Activated CD4-positive, alpha-beta T cell treated with anti-CD3 and anti-CD28 coated beads for 36 hours (primary cell): ENCODE measurements around the gene ITPK1. TPM values are rescaled to one million over a fixed set of nuclear protein-coding genes. Genes with fewer than 3 reads are reported as not detected.
A peak's percentile ranks its signal among the peaks of the same experiment; 100 is the strongest.

ENCODE experiments used
- ATAC-seq: fragments of 200-7000 bp; cut with Tn5 transposase; one replicate; pipeline ENCODE4 v1.10.0; 2021; ENCODE audit warnings: mild to moderate bottlenecking, moderate library complexity
- CTCF ChIA-PET: fragments of 350-600 bp; sonication (Branson Sonifier 250); formaldehyde crosslinking; loops from one replicate; lab custom pipeline; 2021; ENCODE audit warnings: antibody characterized with exemption; lab: Charles Lee
- POLR2A ChIA-PET: fragments of 350-600 bp; sonication (Branson Sonifier 250); formaldehyde crosslinking; loops from one replicate; lab custom pipeline; 2021; ENCODE audit warnings: antibody characterized with exemption, inconsistent platforms; lab: Charles Lee
- DNase-seq: peaks from one replicate; pipeline ENCODE4 v3.0.0-alpha.2; 2020
- H3K27ac Mint-ChIP-seq: one replicate; pipeline ENCODE4 v1.8.0; 2021; ENCODE audit warnings: mixed read lengths
- H3K27me3 Mint-ChIP-seq: one replicate; pipeline ENCODE4 v1.8.0; 2021; ENCODE audit warnings: mixed read lengths
- H3K36me3 Mint-ChIP-seq: one replicate; pipeline ENCODE4 v1.8.0; 2021; ENCODE audit warnings: low read depth, mixed read lengths
- H3K4me1 Mint-ChIP-seq: one replicate; pipeline ENCODE4 v1.8.0; 2021; ENCODE audit warnings: mixed read lengths
- H3K4me3 Mint-ChIP-seq: one replicate; pipeline ENCODE4 v1.8.0; 2021; ENCODE audit warnings: mild to moderate bottlenecking, moderate library complexity, mixed read lengths
- H3K9me3 Mint-ChIP-seq: one replicate; pipeline ENCODE4 v1.8.0; 2021; ENCODE audit warnings: low read depth, mixed read lengths
- intact Hi-C, 2 experiments: fragments of 100-400 bp; cut with DNase I in 1 of 2; cut with micrococcal nuclease in 1 of 2; formaldehyde crosslinking; loops; one replicate each; pipeline versions ENCODE4 v1.14.2 to v1.15.1; 2022 to 2024; cut with DNase I, micrococcal nuclease
- total RNA-seq, 2 experiments: library from RNA; stranded (reverse); gene quantifications; one replicate each; pipeline ENCODE4 v1.2.3, GENCODE V29; 2021

ITPK1 gene
- total RNA-seq, 2 experiments from 2014 or later = 31.0 to 35.5 TPM

DNA sequence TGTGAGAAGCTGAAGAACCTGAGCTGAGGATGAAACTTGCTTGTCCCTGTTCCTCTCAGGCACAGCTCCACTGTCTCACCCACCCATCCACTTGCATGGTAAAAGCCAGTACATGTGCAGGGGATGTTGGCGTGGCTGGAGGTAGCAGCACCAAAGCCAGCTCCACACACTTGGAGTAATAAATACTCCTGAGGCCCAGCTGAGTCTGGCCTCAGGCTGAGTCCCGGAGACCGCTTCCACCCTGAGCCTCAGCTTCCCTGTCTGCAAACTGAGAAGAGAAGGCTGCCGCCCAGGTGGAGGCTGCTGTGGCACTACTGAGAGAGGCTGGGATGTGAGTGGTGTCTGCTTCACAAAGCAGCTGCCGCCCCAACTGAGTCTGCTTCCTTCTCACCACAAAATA, 173.6 kb downstream of the ITPK1 start:
- intact Hi-C loops = no loop called here
- no peaks in the 10 kb centered on the region for H3K27me3 Mint-ChIP-seq
- H3K9me3 Mint-ChIP-seq = no peaks in the 10 kb centered on the region
- CTCF ChIA-PET = interaction anchor here (1.1 to 1.4 kb wide), 2 partner anchors 11 to 13 kb away, joined by 3 read pairs; no protein-coding TSS in a partner anchor
- no peak for ATAC-seq
- peaks cover 2% of the 10 kb centered on the region for H3K36me3 Mint-ChIP-seq
- no peak overlapping the region for H3K27ac Mint-ChIP-seq
- POLR2A ChIA-PET = no interaction called here
- H3K4me1 Mint-ChIP-seq = no peaks in the 10 kb centered on the region
- no peak overlapping the region for H3K4me3 Mint-ChIP-seq
- DNase-seq = no peak

- DNase-seq = no peak
- Mint-ChIP-seq H3K27ac (no peak overlapping the region), H3K36me3 (peaks cover 2% of the 10 kb centered on the region), H3K4me3 (no peak overlapping the region), H3K9me3 (no peaks in the 10 kb centered on the region), H3K27me3 (no peaks in the 10 kb centered on the region), H3K4me1 (no peaks in the 10 kb centered on the region)
- ATAC-seq = no peak
- intact Hi-C loops = no loop called here
- ChIA-PET CTCF (interaction anchor here (1.1 to 1.4 kb wide), 2 partner anchors 12 to 13 kb away, joined by 3 read pairs; no protein-coding TSS in a partner anchor), POLR2A (no interaction called here)
Observed at GRCh38 chr14:92941531-92941930, 174.2 kb downstream of the ITPK1 start.

GRCh38 chr14:92940543-92940942, 175.2 kb downstream of the ITPK1 start:
- DNase-seq (no peak), ATAC-seq (no peak)
- H3K27me3 Mint-ChIP-seq = no peaks in the 10 kb centered on the region
- intact Hi-C loops = no loop called here
- H3K4me1 Mint-ChIP-seq = no peaks in the 10 kb centered on the region
- ChIA-PET POLR2A (no interaction called here), CTCF (no interaction called here)
- no peak overlapping the region for H3K4me3 Mint-ChIP-seq
- no peaks in the 10 kb centered on the region for H3K9me3 Mint-ChIP-seq
- no peak overlapping the region for H3K27ac Mint-ChIP-seq
- H3K36me3 Mint-ChIP-seq = peaks cover 2% of the 10 kb centered on the region

DNA sequence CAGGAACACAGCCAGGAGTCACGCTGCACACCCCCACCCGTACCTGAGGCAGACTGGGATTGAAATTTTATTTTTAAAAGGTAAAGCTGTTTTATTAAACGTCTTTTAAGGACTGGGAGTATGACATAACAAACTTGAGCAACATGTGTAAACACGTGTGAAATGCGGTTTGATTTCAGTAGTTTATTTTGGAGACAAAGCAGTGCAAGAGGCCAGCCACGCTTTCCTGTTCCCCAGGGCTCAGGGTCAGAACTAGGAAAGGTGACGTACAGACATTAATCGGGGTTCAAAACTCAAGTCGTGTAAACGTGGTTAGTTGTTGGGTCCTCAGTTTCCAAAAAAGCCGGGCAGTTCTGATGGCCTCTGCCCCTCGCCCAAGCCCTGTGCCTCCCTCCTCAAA, 176.0 kb downstream of the ITPK1 start:
- DNase-seq (no peak), ATAC-seq (no peak)
- Mint-ChIP-seq H3K4me1 (no peaks in the 10 kb centered on the region), H3K36me3 (peaks cover 1% of the 10 kb centered on the region), H3K9me3 (no peaks in the 10 kb centered on the region), H3K4me3 (no peak overlapping the region), H3K27me3 (no peaks in the 10 kb centered on the region), H3K27ac (no peak overlapping the region)
- POLR2A ChIA-PET = no interaction called here
- intact Hi-C loops = no loop called here
- CTCF ChIA-PET = no interaction called here

DNA sequence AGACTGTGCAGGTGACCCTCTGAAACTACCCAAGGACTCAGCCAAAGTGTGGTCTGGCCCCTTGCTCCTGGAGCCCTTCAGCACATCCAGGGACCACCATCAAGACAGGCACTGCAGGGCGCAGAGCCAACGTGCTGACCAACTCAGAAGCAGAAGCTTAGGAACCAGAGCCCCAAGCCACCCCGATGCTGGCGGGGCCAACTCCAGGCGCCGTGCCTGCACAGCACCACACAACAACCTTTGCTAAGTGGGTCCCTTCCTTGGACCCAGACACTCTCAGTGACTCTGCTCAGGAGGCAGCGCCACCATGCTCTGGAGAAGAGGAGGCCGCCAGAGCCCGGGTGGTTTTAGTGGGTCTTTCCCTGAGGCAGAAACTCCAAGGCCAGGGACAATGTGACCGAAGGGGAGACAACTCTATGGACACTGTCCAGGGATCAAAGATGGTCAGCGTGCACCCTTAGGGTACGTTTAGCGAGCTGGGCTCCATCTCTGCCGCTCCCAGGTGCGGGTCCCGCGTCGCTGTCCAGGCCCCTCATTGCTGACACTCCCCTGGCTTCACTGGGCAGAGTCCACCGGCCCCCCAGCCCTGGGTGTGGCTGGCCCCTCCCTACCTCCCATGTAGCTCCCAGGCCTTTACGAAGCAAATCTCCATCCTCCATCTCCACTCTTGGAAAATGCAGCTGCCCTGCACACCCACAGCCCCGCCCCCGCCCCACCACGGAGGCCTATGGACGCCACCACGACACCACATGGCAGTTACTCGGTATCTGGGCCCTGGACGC, 176.6 kb downstream of the ITPK1 start:
- no peaks in the 10 kb centered on the region for H3K36me3 Mint-ChIP-seq
- DNase-seq (no peak), ATAC-seq (no peak)
- intact Hi-C loops = no loop called here
- no peak overlapping the region for H3K4me3 Mint-ChIP-seq
- CTCF ChIA-PET = interaction anchor here (1.1 to 1.4 kb wide), 2 partner anchors 16 to 91 kb away, joined by 3 read pairs; no protein-coding TSS in a partner anchor
- no peaks in the 10 kb centered on the region for H3K9me3 Mint-ChIP-seq
- POLR2A ChIA-PET = no interaction called here
- no peaks in the 10 kb centered on the region for H3K27me3 Mint-ChIP-seq
- H3K27ac Mint-ChIP-seq = no peak overlapping the region
- H3K4me1 Mint-ChIP-seq = no peaks in the 10 kb centered on the region

GRCh38 chr14:92938235-92938875, 177.4 kb downstream of the ITPK1 start:
- ATAC-seq (no peak), DNase-seq (no peak)
- H3K4me3 Mint-ChIP-seq = no peak overlapping the region
- no peaks in the 10 kb centered on the region for H3K9me3 Mint-ChIP-seq
- intact Hi-C loops = no loop called here
- H3K36me3 Mint-ChIP-seq = no peaks in the 10 kb centered on the region
- no peak overlapping the region for H3K27ac Mint-ChIP-seq
- H3K27me3 Mint-ChIP-seq = no peaks in the 10 kb centered on the region
- CTCF ChIA-PET = interaction anchor here (1.1 to 1.4 kb wide), 3 partner anchors 13 to 91 kb away, joined by 3 to 6 read pairs (median 3); no protein-coding TSS in a partner anchor
- POLR2A ChIA-PET = no interaction called here
- H3K4me1 Mint-ChIP-seq = no peaks in the 10 kb centered on the region

DNA sequence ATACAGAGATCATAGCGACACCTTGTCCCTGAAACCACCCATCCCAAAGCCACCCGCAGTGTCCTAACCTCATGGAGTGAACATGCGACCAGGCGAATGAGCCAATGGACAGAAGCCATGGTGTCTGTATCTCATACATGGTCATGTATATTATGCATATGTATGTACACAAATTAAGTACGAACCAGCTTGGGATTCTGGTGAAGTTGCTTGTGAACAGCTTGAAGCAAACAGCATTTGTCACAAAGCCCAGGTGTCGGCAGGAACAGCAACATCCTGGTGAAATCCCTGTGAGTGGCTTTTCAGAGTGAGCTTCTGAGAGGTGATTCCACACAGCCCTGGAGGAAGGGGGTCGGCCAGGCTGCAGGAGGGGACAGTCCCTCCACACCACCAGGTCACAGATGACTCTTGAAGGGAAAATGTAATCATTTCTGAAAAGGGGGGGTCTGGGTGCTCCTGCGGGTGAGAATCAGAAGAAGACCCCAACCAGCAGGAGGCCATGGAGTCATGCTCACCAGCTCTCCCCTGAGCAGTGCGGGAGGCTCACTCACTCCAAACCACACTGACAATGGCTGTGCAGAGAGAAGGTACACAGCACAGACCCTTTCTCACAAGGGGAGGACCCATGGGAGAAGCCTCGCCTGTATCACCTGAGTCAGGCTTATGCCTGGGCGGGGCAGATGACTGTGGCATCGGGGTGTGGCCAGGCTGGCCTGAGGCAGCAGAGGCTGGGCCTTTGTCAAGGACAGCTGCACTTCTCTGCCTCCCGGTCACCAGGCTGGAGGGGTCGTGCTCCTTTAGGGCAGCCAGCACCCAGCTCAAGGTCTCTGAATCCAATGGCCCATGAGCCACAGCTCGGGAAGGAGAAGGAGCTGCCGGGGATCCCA, 178.4 kb downstream of the ITPK1 start:
- no peaks in the 10 kb centered on the region for H3K36me3 Mint-ChIP-seq
- DNase-seq = peak; percentile 13
- CTCF ChIA-PET = interaction anchor here (1.1 to 1.4 kb wide), 3 partner anchors 15 to 89 kb away, joined by 3 to 6 read pairs (median 3); no protein-coding TSS in a partner anchor

DNA sequence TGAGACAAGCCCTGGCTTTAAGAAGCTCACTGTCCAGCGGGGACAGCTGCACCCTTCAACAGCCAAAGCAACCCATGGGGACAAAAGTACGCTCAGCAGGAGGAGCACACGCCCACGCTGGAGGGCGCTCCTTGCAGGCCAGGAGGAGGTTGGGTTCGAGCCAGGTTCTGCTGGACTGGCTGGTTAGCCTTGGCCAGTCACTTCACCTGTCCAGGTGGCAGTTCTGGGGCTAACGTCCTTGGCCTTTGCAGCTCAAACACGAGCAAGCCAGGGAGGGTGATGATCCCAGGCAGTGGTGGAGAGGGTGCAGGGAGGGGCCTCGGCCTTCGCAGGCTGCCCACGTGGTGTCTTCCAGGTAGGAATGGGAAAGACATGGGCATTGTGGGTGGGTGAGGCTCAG, 179.6 kb downstream of the ITPK1 start:
- intact Hi-C loops = no loop called here
- Mint-ChIP-seq H3K4me3 (no peak overlapping the region), H3K36me3 (no peaks in the 10 kb centered on the region), H3K27ac (no peak overlapping the region), H3K9me3 (no peaks in the 10 kb centered on the region), H3K27me3 (no peaks in the 10 kb centered on the region), H3K4me1 (no peaks in the 10 kb centered on the region)
- ATAC-seq (no peak), DNase-seq (no peak)
- POLR2A ChIA-PET = no interaction called here
- CTCF ChIA-PET = no interaction called here

More for the DNA sequence above, 178.4 kb downstream of the ITPK1 start:
- Mint-ChIP-seq H3K4me1 (no peaks in the 10 kb centered on the region), H3K27ac (no peak overlapping the region), H3K9me3 (no peaks in the 10 kb centered on the region), H3K27me3 (no peaks in the 10 kb centered on the region), H3K4me3 (no peak overlapping the region)
- POLR2A ChIA-PET = no interaction called here
- intact Hi-C loops = no loop called here
- peak; percentile 65 for ATAC-seq

- Mint-ChIP-seq H3K9me3 (no peaks in the 10 kb centered on the region), H3K27me3 (no peaks in the 10 kb centered on the region), H3K27ac (no peak overlapping the region), H3K4me3 (no peak overlapping the region), H3K4me1 (no peaks in the 10 kb centered on the region), H3K36me3 (no peaks in the 10 kb centered on the region)
- DNase-seq (no peak), ATAC-seq (no peak)
- ChIA-PET CTCF (no interaction called here), POLR2A (no interaction called here)
- intact Hi-C loops = no loop called here
Observed at GRCh38 chr14:92935446-92935845, 180.3 kb downstream of the ITPK1 start.

GRCh38 chr14:92934196-92935085, 181.3 kb downstream of the ITPK1 start:
- Mint-ChIP-seq H3K27ac (no peak overlapping the region), H3K27me3 (no peaks in the 10 kb centered on the region), H3K4me3 (no peak overlapping the region), H3K9me3 (no peaks in the 10 kb centered on the region), H3K36me3 (no peaks in the 10 kb centered on the region), H3K4me1 (no peaks in the 10 kb centered on the region)
- POLR2A ChIA-PET = no interaction called here
- no peak for DNase-seq
- ATAC-seq = no peak
- intact Hi-C loops = no loop called here
- CTCF ChIA-PET = interaction anchor here (0.5 kb wide), 1 partner anchor 31 kb away, joined by 4 read pairs; no protein-coding TSS in a partner anchor
